CD14-positive monocyte (primary cell): ENCODE measurements around the gene ZRANB1. TPM values are rescaled to one million over a fixed set of nuclear protein-coding genes. Genes with fewer than 3 reads are reported as not detected.

Source experiments
- DNase-seq, 3 donors: peaks; one replicate each; pipeline ENCODE4 v3.0.0-alpha.2; 2011 to 2022
- H2AFZ ChIP-seq: 2 replicates; pipeline ENCODE4 v1.6.0; 2012; ENCODE audit warnings: mild to moderate bottlenecking, low read depth, low read length, inconsistent platforms; ENCODE audit not compliant: insufficient read depth, poor library complexity, severe bottlenecking
- H3K27ac ChIP-seq, 2 donors: 1 replicate in 1 of 2; 2 replicates in 1 of 2; pipeline ENCODE4 v1.5.1; 2012 to 2013; ENCODE audit warnings: low read length in 2 of 2, control low read depth in 1 of 2, inconsistent platforms in 1 of 2, low read depth in 1 of 2, mild to moderate bottlenecking in 1 of 2
- H3K27me3 ChIP-seq, 2 donors: one replicate each; pipeline versions ENCODE4 v1.6.0 to v1.6.1; 2011 to 2013; ENCODE audit warnings: low read length in 2 of 2; ENCODE audit not compliant: control insufficient read depth in 2 of 2, insufficient read depth in 2 of 2
- H3K36me3 ChIP-seq, 2 donors: replicated peaks in 1 of 2; 1 replicate in 1 of 2; 2 replicates in 1 of 2; pipeline versions ENCODE4 v1.5.1 to v1.6.1; 2012 to 2013; ENCODE audit warnings: low read length in 2 of 2, control low read depth in 1 of 2, inconsistent platforms in 1 of 2, mild to moderate bottlenecking in 1 of 2; ENCODE audit not compliant: insufficient read depth in 2 of 2, control insufficient read depth in 1 of 2
- H3K4me1 ChIP-seq, 2 donors: 1 replicate in 1 of 2; 2 replicates in 1 of 2; pipeline versions ENCODE4 v1.5.1 to v1.6.1; 2012 to 2013; ENCODE audit warnings: low read length in 2 of 2, control low read depth in 1 of 2, inconsistent platforms in 1 of 2, mild to moderate bottlenecking in 1 of 2, moderate library complexity in 1 of 2; ENCODE audit not compliant: insufficient read depth in 2 of 2, control insufficient read depth in 1 of 2
- H3K4me2 ChIP-seq: replicated peaks from 2 replicates; pipeline ENCODE3; 2012; ENCODE audit warnings: low read length, moderate library complexity, mild to moderate bottlenecking; ENCODE audit not compliant: poor library complexity, severe bottlenecking; ENCODE audit errors: extremely low read depth
- H3K4me3 ChIP-seq, 3 experiments: fragments of 200-600 bp in 1 of 3; sonication (generic) in 1 of 3; replicated peaks in 1 of 3; 1 replicate in 2 of 3; 2 replicates in 1 of 3; pipeline ENCODE4 v1.5.1; 2011 to 2013; ENCODE audit warnings: low read length in 3 of 3, mild to moderate bottlenecking in 3 of 3, control low read depth in 2 of 3, low read depth in 2 of 3, inconsistent platforms in 1 of 3, moderate library complexity in 1 of 3
- H3K79me2 ChIP-seq: 2 replicates; pipeline ENCODE4 v1.6.0; 2012; ENCODE audit warnings: mild to moderate bottlenecking, control low read depth, inconsistent platforms, low read length, moderate library complexity; ENCODE audit not compliant: insufficient read depth
- H3K9ac ChIP-seq: 2 replicates; pipeline ENCODE4 v1.6.0; 2017; ENCODE audit warnings: low read length, mild to moderate bottlenecking; ENCODE audit not compliant: insufficient read depth, poor library complexity, severe bottlenecking
- H3K9me3 ChIP-seq, 2 donors: replicated peaks in 1 of 2; 1 replicate in 1 of 2; 2 replicates in 1 of 2; pipeline versions ENCODE4 v1.5.1 to v1.6.1; 2012 to 2013; ENCODE audit warnings: low read length in 2 of 2, control low read depth in 1 of 2; ENCODE audit not compliant: control insufficient read depth in 1 of 2, insufficient read depth in 1 of 2
- H4K20me1 ChIP-seq: 2 replicates; pipeline ENCODE4 v1.6.0; 2012; ENCODE audit warnings: mild to moderate bottlenecking, low read length, control low read depth, moderate library complexity; ENCODE audit not compliant: insufficient read depth
- H3K27ac Mint-ChIP-seq, 7 donors: one replicate each; pipeline ENCODE4 v1.8.0; 2020; ENCODE audit warnings: mild to moderate bottlenecking in 7 of 7, mixed read lengths in 7 of 7, moderate library complexity in 6 of 7, inconsistent platforms in 2 of 7
- H3K27me3 Mint-ChIP-seq, 3 donors: one replicate each; pipeline ENCODE4 v1.8.0; 2021 to 2022; ENCODE audit warnings: low read depth in 3 of 3, mild to moderate bottlenecking in 3 of 3, mixed read lengths in 3 of 3, moderate library complexity in 3 of 3, inconsistent platforms in 1 of 3
- H3K36me3 Mint-ChIP-seq, 2 donors: one replicate each; pipeline ENCODE4 v1.8.0; 2020; ENCODE audit warnings: mixed read lengths in 2 of 2, inconsistent platforms in 1 of 2, mild to moderate bottlenecking in 1 of 2
- H3K4me1 Mint-ChIP-seq: one replicate; pipeline ENCODE4 v1.8.0; 2020; ENCODE audit warnings: mild to moderate bottlenecking, mixed read lengths
- H3K4me3 Mint-ChIP-seq, 2 donors: one replicate each; pipeline ENCODE4 v1.8.0; 2020; ENCODE audit warnings: mild to moderate bottlenecking in 2 of 2, mixed read lengths in 2 of 2, moderate library complexity in 1 of 2
- H3K9me3 Mint-ChIP-seq, 7 donors: one replicate each; pipeline ENCODE4 v1.8.0; 2020 to 2022; ENCODE audit warnings: mixed read lengths in 7 of 7, mild to moderate bottlenecking in 6 of 7, moderate library complexity in 6 of 7, inconsistent platforms in 2 of 7
- WGBS: methylation state at CpG from one replicate; pipeline ENCODE4 v1.1.5; 2013; ENCODE audit warnings: missing lambda C conversion rate; ENCODE audit not compliant: insufficient coverage; 5-methylcytosine and 5-hydroxymethylcytosine counted together
- intact Hi-C, 2 donors: fragments of 100-400 bp; cut with micrococcal nuclease; formaldehyde crosslinking; loops; one replicate each; pipeline versions ENCODE4 v1.15.0 to v1.15.1; 2023
- polyA plus RNA-seq, 3 donors: library from polyadenylated mRNA; depleted of rRNA in 1 of 3; unstranded in 2 of 3; stranded (reverse) in 1 of 3; fragments of 300-500 nt in 2 of 3; fragments of >200 nt in 1 of 3; fragmentation: Illumina TruSeq in 2 of 3; gene quantifications; 1 replicate in 2 of 3; 2 replicates in 1 of 3; pipeline ENCODE4 v1.2.3, GENCODE V29; 2012 to 2021
- TF ChIP-seq, protein P1 (sequence below): fragments of 200-600 bp; IDR thresholded peaks from one replicate; pipeline ENCODE4 v1.8.0; 2022; ENCODE audit warnings: antibody characterized with exemption, mild to moderate bottlenecking

Gene ZRANB1
- polyA plus RNA-seq, 3 donors = 2.7 to 5.6 (median 3.1) TPM

- peaks cover 100% of the 10 kb centered on the region for H4K20me1 ChIP-seq
- no peak overlapping the region for H3K27ac ChIP-seq
- no peak overlapping the region for H2AFZ ChIP-seq
- no peak for DNase-seq
- peaks cover 27% of the 10 kb centered on the region for H3K4me1 Mint-ChIP-seq
- 97% methylated on average over 10 of the region's 12 CpGs for WGBS
- peaks cover 98% of the 10 kb centered on the region for H3K79me2 ChIP-seq
- H3K4me2 ChIP-seq = no peak overlapping the region
- H3K4me3 ChIP-seq = no peak overlapping the region
- peaks cover 0 to 5% of the 10 kb centered on the region in 2 donors for H3K4me1 ChIP-seq
- H3K36me3 Mint-ChIP-seq = peaks cover 29 to 75% of the 10 kb centered on the region in 2 donors
- H3K9me3 ChIP-seq = no peaks in the 10 kb centered on the region
- H3K9ac ChIP-seq = no peak overlapping the region
- H3K36me3 ChIP-seq = peaks cover 43 to 84% of the 10 kb centered on the region in 2 donors
- peaks cover 0 to 2% (median 0%) of the 10 kb centered on the region in 7 donors for H3K9me3 Mint-ChIP-seq
- H3K27me3 Mint-ChIP-seq = no peaks in the 10 kb centered on the region
- peak overlapping the region in 2 of 7 donors; percentile 11 to 41 for H3K27ac Mint-ChIP-seq
- no peak overlapping the region for H3K4me3 Mint-ChIP-seq
- TF ChIP-seq, protein P1, sequence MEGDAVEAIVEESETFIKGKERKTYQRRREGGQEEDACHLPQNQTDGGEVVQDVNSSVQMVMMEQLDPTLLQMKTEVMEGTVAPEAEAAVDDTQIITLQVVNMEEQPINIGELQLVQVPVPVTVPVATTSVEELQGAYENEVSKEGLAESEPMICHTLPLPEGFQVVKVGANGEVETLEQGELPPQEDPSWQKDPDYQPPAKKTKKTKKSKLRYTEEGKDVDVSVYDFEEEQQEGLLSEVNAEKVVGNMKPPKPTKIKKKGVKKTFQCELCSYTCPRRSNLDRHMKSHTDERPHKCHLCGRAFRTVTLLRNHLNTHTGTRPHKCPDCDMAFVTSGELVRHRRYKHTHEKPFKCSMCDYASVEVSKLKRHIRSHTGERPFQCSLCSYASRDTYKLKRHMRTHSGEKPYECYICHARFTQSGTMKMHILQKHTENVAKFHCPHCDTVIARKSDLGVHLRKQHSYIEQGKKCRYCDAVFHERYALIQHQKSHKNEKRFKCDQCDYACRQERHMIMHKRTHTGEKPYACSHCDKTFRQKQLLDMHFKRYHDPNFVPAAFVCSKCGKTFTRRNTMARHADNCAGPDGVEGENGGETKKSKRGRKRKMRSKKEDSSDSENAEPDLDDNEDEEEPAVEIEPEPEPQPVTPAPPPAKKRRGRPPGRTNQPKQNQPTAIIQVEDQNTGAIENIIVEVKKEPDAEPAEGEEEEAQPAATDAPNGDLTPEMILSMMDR = no peak
- intact Hi-C loops = no loop called here
- no peaks in the 10 kb centered on the region for H3K27me3 ChIP-seq
These were observed 75.8 kb downstream of the ZRANB1 start for GRCh38 chr10:125017547-125018298.

DNA sequence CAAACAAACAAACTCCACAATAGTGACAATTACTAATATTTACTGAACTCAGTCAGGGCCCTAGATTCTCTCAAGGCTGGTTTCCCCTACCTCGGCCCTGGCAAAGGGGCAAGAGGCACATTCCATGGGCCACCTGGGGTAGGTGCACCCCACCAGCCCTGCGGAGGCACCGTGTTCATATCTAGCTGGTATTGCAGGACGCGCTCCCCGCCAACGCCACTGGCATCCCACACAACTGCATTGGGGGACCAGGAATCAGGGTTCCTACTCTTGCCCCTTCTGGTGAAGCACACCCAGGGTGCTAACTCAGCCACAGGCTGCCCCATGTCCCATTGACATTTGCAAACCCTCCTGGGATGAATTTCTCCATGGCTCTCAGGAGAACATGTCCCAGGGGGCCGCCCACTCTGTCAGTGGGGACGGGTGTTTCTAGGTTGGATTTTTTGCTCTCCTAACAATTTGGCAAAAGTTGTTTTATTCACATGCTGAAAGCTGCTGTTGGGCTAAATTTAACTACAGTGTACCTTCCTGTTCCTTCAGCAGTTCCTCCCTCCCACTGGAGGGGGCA lies 76.7 kb downstream of the ZRANB1 start:
- H3K4me1 Mint-ChIP-seq = peaks cover 29% of the 10 kb centered on the region
- Histone ChIP-seq H2AFZ (no peak overlapping the region), H3K9ac (no peak overlapping the region), H3K4me2 (no peak overlapping the region), H4K20me1 (peaks cover 100% of the 10 kb centered on the region), H3K9me3 (no peaks in the 10 kb centered on the region), H3K4me3 (no peak overlapping the region), H3K36me3 (peaks cover 42 to 84% of the 10 kb centered on the region in 2 donors), H3K4me1 (peaks cover 0 to 5% of the 10 kb centered on the region in 2 donors), H3K27me3 (no peaks in the 10 kb centered on the region), H3K27ac (peak overlapping the region in 1 of 2 donors; percentile 15), H3K79me2 (peaks cover 98% of the 10 kb centered on the region)
- intact Hi-C loops = no loop called here
- 93% methylated on average over 7 of the region's 9 CpGs for WGBS
- H3K9me3 Mint-ChIP-seq = peaks cover 0 to 2% (median 0%) of the 10 kb centered on the region in 7 donors
- TF ChIP-seq, protein P1 = no peak
- DNase-seq = no peak
- peak overlapping the region in 1 of 7 donors; percentile 81 for H3K27ac Mint-ChIP-seq
- no peak overlapping the region for H3K4me3 Mint-ChIP-seq
- H3K36me3 Mint-ChIP-seq = peaks cover 34 to 76% of the 10 kb centered on the region in 2 donors
- no peaks in the 10 kb centered on the region for H3K27me3 Mint-ChIP-seq
